D721Med (cell line): ENCODE data around the gene RAB34.

ENCODE experiments used
- DNase-seq: peaks from one replicate; pipeline ENCODE4 v3.0.0; 2011; ENCODE audit warnings: low spot score; ENCODE audit not compliant: insufficient read length
- FAIRE-seq: peaks from 2 replicates; lab custom pipeline; 2011; peaks lifted over from hg19 to GRCh38; lab: Jason Lieb, UNC
- CTCF ChIP-seq: IDR thresholded peaks from 2 replicates; pipeline ENCODE4 v1.5.1; 2012; ENCODE audit warnings: mild to moderate bottlenecking, control low read depth; ENCODE audit not compliant: insufficient read depth; ENCODE audit errors: missing control alignments

The RAB34 gene

GRCh38 chr17:28693869-28694268 lies 23.8 kb downstream of the RAB34 start:
- no peak for DNase-seq

DNA sequence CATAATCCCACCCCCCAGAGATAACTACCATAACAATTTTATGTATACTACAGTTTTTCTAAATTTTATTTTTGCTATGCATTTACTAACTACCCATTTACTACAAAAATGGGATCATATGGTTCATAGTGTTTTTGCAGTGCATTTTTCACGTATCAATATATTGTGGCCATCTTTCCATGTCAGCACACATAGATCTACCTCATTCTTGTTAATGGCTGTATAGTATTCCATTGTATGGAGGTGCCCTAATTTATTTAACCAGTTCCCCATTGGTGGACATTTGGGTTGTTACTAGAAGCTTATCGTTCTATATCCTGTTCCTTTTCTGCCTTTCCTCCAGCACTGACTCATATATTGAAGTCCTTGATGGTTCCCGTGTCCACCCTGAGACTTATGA lies 28.7 kb downstream of the RAB34 start:
- FAIRE-seq: no peak
- DNase-seq: no peak
- TF ChIP-seq CTCF: no peak

More at GRCh38 chr17:28693869-28694268, 23.8 kb downstream of the RAB34 start:
- no peak for TF ChIP-seq CTCF
- no peak for FAIRE-seq

- no peak for FAIRE-seq
- no peak for TF ChIP-seq CTCF
- no peak for DNase-seq
Measured at GRCh38 chr17:28688481-28688880, 29.2 kb downstream of the RAB34 start.

DNA sequence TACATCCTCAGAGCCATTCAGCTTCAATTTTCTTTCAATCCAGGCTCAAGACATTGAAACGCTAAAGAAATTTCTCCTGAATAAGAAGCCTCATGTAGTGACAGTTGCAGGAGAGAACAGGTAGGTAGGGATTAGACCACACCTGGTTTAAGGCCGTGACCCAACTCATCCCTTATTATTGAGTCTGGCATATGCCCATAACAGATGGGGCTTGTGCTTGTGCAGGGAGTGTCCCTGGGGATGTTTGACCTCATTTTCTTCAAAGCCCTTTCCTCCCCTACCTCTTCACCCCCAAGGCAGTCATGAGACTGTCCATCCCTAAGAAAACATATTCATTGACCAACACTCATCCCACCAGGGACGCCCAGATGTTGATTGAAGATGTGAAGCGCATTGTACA lies 31.4 kb downstream of the RAB34 start:
- TF ChIP-seq CTCF: no peak
- FAIRE-seq (no peak), DNase-seq (no peak)

- FAIRE-seq: no peak
- no peak for TF ChIP-seq CTCF
- no peak for DNase-seq
Measured at GRCh38 chr17:28685366-28685765, 32.3 kb downstream of the RAB34 start.

GRCh38 chr17:28684963-28685362 lies 32.7 kb downstream of the RAB34 start:
- peak; percentile 58 for TF ChIP-seq CTCF
- FAIRE-seq (no peak), DNase-seq (no peak)

GRCh38 chr17:28682655-28683054 lies 35.0 kb downstream of the RAB34 start:
- DNase-seq: no peak
- no peak for FAIRE-seq
- no peak for TF ChIP-seq CTCF
